ENCODE data around the gene PSMD14.
A peak's percentile ranks its signal among the peaks of the same experiment; 100 is the strongest.
"Not testable (repeated sequence)": the region's sequence is repeated elsewhere in the genome, so short reads cannot be mapped to it uniquely, and the experiment has no call there.

PSMD14 gene

DNA sequence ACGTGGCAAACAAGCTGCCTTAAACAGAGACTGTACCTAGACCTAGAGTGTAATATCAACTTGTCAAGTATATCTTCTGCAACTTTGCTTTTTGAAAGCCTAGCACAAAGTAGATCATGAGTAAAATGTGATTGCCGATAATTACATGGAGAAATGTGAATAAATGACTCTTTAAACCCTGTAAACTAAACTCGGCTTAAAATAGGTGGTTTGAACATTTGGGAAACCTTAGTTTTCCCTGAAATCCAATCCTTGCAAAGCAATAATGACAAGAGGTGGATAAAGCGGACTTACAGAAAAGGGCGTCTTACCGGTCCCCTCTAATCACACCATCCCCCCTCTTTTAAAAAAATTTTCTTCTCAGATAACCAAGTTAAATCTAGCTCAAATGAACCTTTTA lies 549 bp upstream of the PSMD14 start:
- Mint-ChIP-seq H3K4me3 (peak overlapping the region; percentile 96 to 98), H3K27ac (peak overlapping the region; percentile 97 to 99), H3K4me1 (ENCODE audit: low read depth in 2 of 2) (peaks cover 24 to 35% of the 10 kb centered on the region in 2 donors), H3K36me3 (ENCODE audit: insufficient read depth) (peaks cover 11% of the 10 kb centered on the region), H3K27me3 (peaks cover 8 to 11% of the 10 kb centered on the region in 2 donors), H3K9me3 (no peaks in the 10 kb centered on the region)
- no peak for DNase-seq
- no peak for ATAC-seq (replicated peaks)

GRCh38 chr2:161312996-161313395 lies 4.8 kb downstream of the PSMD14 start:
- no peak for ATAC-seq (replicated peaks)
- Mint-ChIP-seq H3K9me3 (no peaks in the 10 kb centered on the region), H3K4me1 (ENCODE audit: low read depth in 2 of 2) (peaks cover 31 to 51% of the 10 kb centered on the region in 2 donors), H3K27me3 (no peaks in the 10 kb centered on the region), H3K4me3 (no peak overlapping the region), H3K27ac (no peak overlapping the region), H3K36me3 (ENCODE audit: insufficient read depth) (peaks cover 12% of the 10 kb centered on the region)
- no peak for DNase-seq

DNA sequence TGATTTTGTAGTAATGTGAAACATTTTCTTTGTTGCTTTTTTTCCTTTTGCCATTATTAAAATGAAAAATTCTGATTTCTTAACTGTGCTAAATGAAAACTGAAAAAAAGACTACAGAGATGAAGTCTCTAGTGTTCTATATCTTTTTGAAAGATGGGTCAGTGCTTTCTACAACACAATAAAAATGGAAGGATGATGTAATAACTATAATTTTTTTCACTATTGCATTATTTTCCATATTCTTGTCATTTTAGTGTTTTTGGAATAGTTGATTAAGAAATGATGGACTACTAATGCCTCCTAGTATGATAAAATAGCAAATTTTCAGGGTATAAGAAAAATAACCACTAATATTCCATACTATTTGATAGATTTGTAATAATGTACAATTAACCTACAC lies 7.2 kb downstream of the PSMD14 start:
- DNase-seq (no peak), ATAC-seq (replicated peaks) (no peak)
- H3K27ac Mint-ChIP-seq, result no peak overlapping the region
- peaks cover 5% of the 10 kb centered on the region for H3K36me3 Mint-ChIP-seq (ENCODE audit: insufficient read depth)
- peaks cover 16 to 37% of the 10 kb centered on the region in 2 donors for H3K4me1 Mint-ChIP-seq (ENCODE audit: low read depth in 2 of 2)
- H3K9me3 Mint-ChIP-seq, result no peaks in the 10 kb centered on the region
- H3K27me3 Mint-ChIP-seq, result no peaks in the 10 kb centered on the region
- H3K4me3 Mint-ChIP-seq, result no peak overlapping the region

GRCh38 chr2:161316701-161317100 lies 8.5 kb downstream of the PSMD14 start:
- H3K4me1 Mint-ChIP-seq (ENCODE audit: low read depth in 2 of 2), result peaks cover 16 to 37% of the 10 kb centered on the region in 2 donors
- no peak for ATAC-seq (replicated peaks)
- peaks cover 8% of the 10 kb centered on the region for H3K36me3 Mint-ChIP-seq (ENCODE audit: insufficient read depth)
- H3K4me3 Mint-ChIP-seq, result no peak overlapping the region
- H3K9me3 Mint-ChIP-seq, result no peaks in the 10 kb centered on the region
- no peaks in the 10 kb centered on the region for H3K27me3 Mint-ChIP-seq
- no peak overlapping the region for H3K27ac Mint-ChIP-seq
- DNase-seq, result no peak

DNA sequence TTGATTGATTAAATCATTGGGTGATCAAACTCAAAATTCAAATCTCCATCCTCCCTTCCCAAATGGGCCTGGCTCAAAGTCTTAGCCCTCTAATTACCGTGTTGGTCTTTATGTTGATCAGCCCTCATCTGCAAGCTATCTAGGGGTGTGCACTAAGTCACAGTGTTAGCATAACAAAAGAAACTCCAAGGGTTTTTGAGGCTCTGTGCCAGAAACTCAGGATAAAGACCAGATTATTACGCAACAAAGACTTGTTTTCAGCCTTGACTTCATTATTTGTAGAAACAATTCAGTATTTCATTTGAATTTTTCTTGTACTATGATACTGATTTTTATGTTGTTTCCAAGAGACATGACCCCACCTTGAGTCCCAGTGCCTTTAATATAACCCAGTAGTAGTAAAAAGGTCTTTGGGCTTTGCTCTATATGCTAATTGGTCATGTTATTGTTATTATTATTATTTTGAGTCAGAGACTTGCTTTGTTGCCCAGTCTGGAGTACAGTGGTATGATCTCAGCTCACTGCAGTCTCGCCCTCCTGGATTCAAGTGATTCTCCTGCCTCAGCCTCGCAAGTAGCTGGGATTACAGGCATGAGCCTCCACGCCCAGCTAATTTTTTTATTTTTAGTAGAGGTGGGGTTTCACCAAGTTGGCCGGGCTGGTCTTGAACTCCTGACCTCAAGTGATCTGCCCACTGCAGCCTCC lies 13.9 kb downstream of the PSMD14 start:
- H3K4me3 Mint-ChIP-seq, result no peak overlapping the region
- ATAC-seq (replicated peaks) (no peak), DNase-seq (no peak)
- H3K27me3 Mint-ChIP-seq, result no peaks in the 10 kb centered on the region
- H3K4me1 Mint-ChIP-seq (ENCODE audit: low read depth in 2 of 2), result peaks cover 5 to 26% of the 10 kb centered on the region in 2 donors
- H3K27ac Mint-ChIP-seq, result no peak overlapping the region
- peaks cover 23% of the 10 kb centered on the region for H3K36me3 Mint-ChIP-seq (ENCODE audit: insufficient read depth)
- no peaks in the 10 kb centered on the region for H3K9me3 Mint-ChIP-seq

GRCh38 chr2:161324876-161325275 lies 16.7 kb downstream of the PSMD14 start:
- Mint-ChIP-seq H3K4me3 (no peak overlapping the region), H3K4me1 (ENCODE audit: low read depth in 2 of 2) (peaks cover 3 to 24% of the 10 kb centered on the region in 2 donors), H3K9me3 (no peaks in the 10 kb centered on the region), H3K27me3 (no peaks in the 10 kb centered on the region), H3K36me3 (ENCODE audit: insufficient read depth) (peaks cover 19% of the 10 kb centered on the region), H3K27ac (no peak overlapping the region)
- ATAC-seq (replicated peaks), result no peak
- no peak for DNase-seq

- Mint-ChIP-seq H3K4me3 (no peak overlapping the region), H3K9me3 (no peaks in the 10 kb centered on the region), H3K27me3 (no peaks in the 10 kb centered on the region), H3K27ac (no peak overlapping the region), H3K4me1 (ENCODE audit: low read depth in 2 of 2) (peaks cover 3 to 27% of the 10 kb centered on the region in 2 donors), H3K36me3 (ENCODE audit: insufficient read depth) (peaks cover 14% of the 10 kb centered on the region)
- ATAC-seq (replicated peaks) (no peak), DNase-seq (no peak)
These were observed 19.4 kb downstream of the PSMD14 start for GRCh38 chr2:161327582-161327981.

DNA sequence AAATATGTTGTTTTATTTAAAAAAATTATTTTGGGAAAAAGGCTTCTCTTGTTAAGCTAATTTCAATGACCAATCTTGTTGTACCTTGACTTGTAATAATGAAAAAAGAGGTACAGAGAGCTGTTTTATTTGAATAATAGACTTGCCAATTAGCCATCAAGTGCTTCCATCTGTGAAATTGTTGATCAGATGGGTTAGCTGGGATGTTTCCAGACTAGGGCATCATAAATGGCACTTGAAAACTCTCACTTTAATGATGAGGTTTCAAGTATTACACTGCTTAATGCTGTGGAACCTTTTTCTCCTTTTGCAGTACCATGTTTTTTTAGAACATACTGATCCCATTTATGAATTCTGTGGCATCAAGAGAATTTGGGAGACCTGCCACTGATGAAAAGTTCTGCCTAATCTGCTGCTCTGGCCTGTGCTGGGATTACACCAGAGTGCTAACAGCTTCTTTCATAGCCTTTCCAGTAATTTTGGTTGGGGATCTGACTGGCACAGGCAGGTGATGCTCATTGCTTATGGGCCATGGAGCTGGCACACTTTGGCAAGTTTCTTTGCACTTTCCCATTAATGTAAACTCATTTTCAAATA lies 24.2 kb downstream of the PSMD14 start:
- ATAC-seq (replicated peaks), result no peak
- H3K9me3 Mint-ChIP-seq, result no peaks in the 10 kb centered on the region
- no peaks in the 10 kb centered on the region for H3K27me3 Mint-ChIP-seq

GRCh38 chr2:161335626-161336025 lies 27.4 kb downstream of the PSMD14 start:
- Mint-ChIP-seq H3K4me3 (no peak overlapping the region), H3K9me3 (no peaks in the 10 kb centered on the region), H3K27ac (no peak overlapping the region), H3K36me3 (ENCODE audit: insufficient read depth) (peaks cover 7% of the 10 kb centered on the region), H3K27me3 (no peaks in the 10 kb centered on the region), H3K4me1 (ENCODE audit: low read depth in 2 of 2) (peaks cover 9 to 19% of the 10 kb centered on the region in 2 donors)
- DNase-seq (no peak), ATAC-seq (replicated peaks) (no peak)

More for the DNA sequence above, 24.2 kb downstream of the PSMD14 start:
- no peak overlapping the region for H3K27ac Mint-ChIP-seq
- no peak overlapping the region for H3K4me3 Mint-ChIP-seq
- DNase-seq, result no peak
- peaks cover 4% of the 10 kb centered on the region for H3K36me3 Mint-ChIP-seq (ENCODE audit: insufficient read depth)
- peaks cover 4 to 22% of the 10 kb centered on the region in 2 donors for H3K4me1 Mint-ChIP-seq (ENCODE audit: low read depth in 2 of 2)

- ATAC-seq (replicated peaks) (no peak), DNase-seq (no peak)
- Mint-ChIP-seq H3K9me3 (no peaks in the 10 kb centered on the region), H3K27me3 (no peaks in the 10 kb centered on the region), H3K36me3 (ENCODE audit: insufficient read depth) (peaks cover 6% of the 10 kb centered on the region), H3K4me3 (no peak overlapping the region), H3K4me1 (ENCODE audit: low read depth in 2 of 2) (peaks cover 9 to 24% of the 10 kb centered on the region in 2 donors), H3K27ac (no peak overlapping the region)
These were observed 29.0 kb downstream of the PSMD14 start for GRCh38 chr2:161337247-161337646.

DNA sequence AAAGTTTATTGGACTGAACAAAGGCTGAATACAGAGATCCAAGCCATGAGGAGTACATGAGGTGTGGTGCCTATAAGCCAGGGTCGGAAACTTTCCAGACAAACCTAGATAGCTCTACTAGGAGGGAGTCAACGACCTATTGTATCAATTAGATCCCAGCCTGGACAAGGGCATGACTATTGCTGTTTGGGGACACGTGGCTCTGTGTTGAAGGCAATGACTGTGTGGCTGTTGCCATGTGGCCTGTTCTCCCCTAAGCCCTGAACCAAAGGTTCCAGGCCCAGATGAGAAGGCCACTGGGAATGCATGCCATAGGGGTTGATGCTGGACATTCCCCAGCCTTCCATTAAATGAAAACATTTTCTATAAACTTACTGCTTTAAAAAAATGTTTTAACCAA lies 31.3 kb downstream of the PSMD14 start:
- H3K4me3 Mint-ChIP-seq; H3K27ac Mint-ChIP-seq; DNase-seq; H3K36me3 Mint-ChIP-seq (ENCODE audit: insufficient read depth); H3K27me3 Mint-ChIP-seq; H3K9me3 Mint-ChIP-seq; ATAC-seq (replicated peaks): not testable (repeated sequence)
- peaks cover 9 to 23% of the 10 kb centered on the region in 2 donors for H3K4me1 Mint-ChIP-seq (ENCODE audit: low read depth in 2 of 2)

GRCh38 chr2:161340930-161341413 lies 32.7 kb downstream of the PSMD14 start:
- not testable (repeated sequence) for H3K36me3 Mint-ChIP-seq (ENCODE audit: insufficient read depth); H3K4me3 Mint-ChIP-seq; H3K9me3 Mint-ChIP-seq; DNase-seq; H3K27me3 Mint-ChIP-seq; H3K27ac Mint-ChIP-seq; ATAC-seq (replicated peaks)
- peaks cover 7 to 31% of the 10 kb centered on the region in 2 donors for H3K4me1 Mint-ChIP-seq (ENCODE audit: low read depth in 2 of 2)

DNA sequence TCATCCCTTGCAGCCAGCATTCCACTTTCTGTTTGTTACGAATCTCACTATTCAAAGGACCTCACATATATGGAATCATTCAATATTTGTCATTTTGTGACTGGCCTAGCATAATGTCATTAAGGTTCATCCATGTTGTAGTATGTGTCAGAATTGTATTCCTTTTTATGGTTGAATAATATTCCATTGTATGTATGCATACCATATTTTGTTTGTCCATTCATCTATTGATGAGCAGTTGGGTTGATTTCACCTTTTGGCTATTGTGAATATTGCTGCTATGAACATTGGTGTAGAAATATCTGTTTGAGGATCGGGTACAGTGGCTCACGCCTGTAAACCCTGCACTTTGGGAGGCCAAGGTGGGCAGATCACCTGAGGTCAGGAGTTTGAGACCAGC lies 35.0 kb downstream of the PSMD14 start:
- Mint-ChIP-seq H3K27me3 (no peaks in the 10 kb centered on the region), H3K36me3 (ENCODE audit: insufficient read depth) (peaks cover 6% of the 10 kb centered on the region), H3K27ac (no peak overlapping the region), H3K4me3 (no peak overlapping the region), H3K4me1 (ENCODE audit: low read depth in 2 of 2) (peaks cover 10 to 42% of the 10 kb centered on the region in 2 donors), H3K9me3 (no peaks in the 10 kb centered on the region)
- ATAC-seq (replicated peaks) (no peak), DNase-seq (no peak)

- Mint-ChIP-seq H3K27ac (no peak overlapping the region), H3K4me3 (no peak overlapping the region)
These were observed 36.5 kb downstream of the PSMD14 start for GRCh38 chr2:161344692-161345091.

More at GRCh38 chr2:161344692-161345091, 36.5 kb downstream of the PSMD14 start:
- DNase-seq (no peak), ATAC-seq (replicated peaks) (no peak)
- Mint-ChIP-seq H3K9me3 (no peaks in the 10 kb centered on the region), H3K27me3 (no peaks in the 10 kb centered on the region), H3K4me1 (ENCODE audit: low read depth in 2 of 2) (peaks cover 13 to 46% of the 10 kb centered on the region in 2 donors), H3K36me3 (ENCODE audit: insufficient read depth) (peaks cover 3% of the 10 kb centered on the region)
